CD8-positive, alpha-beta memory T cell (primary cell): ENCODE data around the gene TRPM8. TPM values are rescaled to one million over a fixed set of nuclear protein-coding genes. Genes with fewer than 3 reads are reported as not detected.

ENCODE experiments used
- CTCF ChIA-PET: fragments of 350-600 bp; sonication (Branson Sonifier 250); formaldehyde crosslinking; loops from one replicate; lab custom pipeline; 2021; ENCODE audit warnings: antibody characterized with exemption; lab: Charles Lee
- POLR2A ChIA-PET: fragments of 350-600 bp; sonication (Branson Sonifier 250); formaldehyde crosslinking; loops from one replicate; lab custom pipeline; 2021; ENCODE audit warnings: antibody characterized with exemption; lab: Charles Lee
- DNase-seq, 5 donors: peaks; one replicate each; pipeline versions ENCODE4 v3.0.0 to v3.0.0-alpha.2; 2020 to 2022; ENCODE audit warnings: mixed read lengths in 1 of 5
- H3K27ac ChIP-seq: one replicate; pipeline ENCODE4 v1.7.0; 2013; ENCODE audit warnings: low read depth, mild to moderate bottlenecking, low read length, moderate library complexity
- H3K27me3 ChIP-seq: 2 replicates; pipeline ENCODE4 v1.7.0; 2013; ENCODE audit warnings: low read length, mild to moderate bottlenecking; ENCODE audit not compliant: insufficient read depth, poor library complexity, severe bottlenecking
- H3K36me3 ChIP-seq: 2 replicates; pipeline ENCODE4 v1.7.0; 2013; ENCODE audit warnings: mild to moderate bottlenecking, low read length, moderate library complexity; ENCODE audit not compliant: insufficient read depth
- H3K4me1 ChIP-seq: 2 replicates; pipeline ENCODE4 v1.7.0; 2013; ENCODE audit warnings: mild to moderate bottlenecking, low read length, moderate library complexity; ENCODE audit not compliant: insufficient read depth
- H3K4me3 ChIP-seq: 2 replicates; pipeline ENCODE4 v1.7.0; 2013; ENCODE audit warnings: mild to moderate bottlenecking, low read length
- H3K9me3 ChIP-seq: 2 replicates; pipeline ENCODE4 v1.7.0; 2013; ENCODE audit warnings: mild to moderate bottlenecking, low read length
- H3K27ac Mint-ChIP-seq, 8 donors: one replicate each; pipeline ENCODE4 v1.8.0; 2020 to 2021; ENCODE audit warnings: mixed read lengths in 8 of 8, mild to moderate bottlenecking in 6 of 8, inconsistent platforms in 3 of 8, moderate library complexity in 3 of 8
- H3K27me3 Mint-ChIP-seq, 2 donors: one replicate each; pipeline ENCODE4 v1.8.0; 2020 to 2021; ENCODE audit warnings: mixed read lengths in 2 of 2, mild to moderate bottlenecking in 1 of 2, moderate library complexity in 1 of 2
- H3K36me3 Mint-ChIP-seq, 3 donors: one replicate each; pipeline ENCODE4 v1.8.0; 2020 to 2021; ENCODE audit warnings: mixed read lengths in 3 of 3, inconsistent platforms in 1 of 3, mild to moderate bottlenecking in 1 of 3
- H3K4me1 Mint-ChIP-seq, 3 donors: one replicate each; pipeline ENCODE4 v1.8.0; 2020 to 2021; ENCODE audit warnings: mixed read lengths in 3 of 3, inconsistent platforms in 1 of 3, mild to moderate bottlenecking in 1 of 3
- H3K4me3 Mint-ChIP-seq, 7 donors: one replicate each; pipeline ENCODE4 v1.8.0; 2020 to 2021; ENCODE audit warnings: mixed read lengths in 7 of 7, mild to moderate bottlenecking in 6 of 7, moderate library complexity in 4 of 7, inconsistent platforms in 2 of 7
- H3K9me3 Mint-ChIP-seq, 5 donors: one replicate each; pipeline ENCODE4 v1.8.0; 2020 to 2022; ENCODE audit warnings: mixed read lengths in 5 of 5, mild to moderate bottlenecking in 3 of 5, moderate library complexity in 2 of 5, inconsistent platforms in 1 of 5
- polyA plus RNA-seq: library from polyadenylated mRNA; unstranded; fragments of 300-500 nt; fragmentation: Illumina TruSeq; gene quantifications from one replicate; pipeline ENCODE4 v1.2.3, GENCODE V29; 2021
- total RNA-seq, 2 experiments: library from RNA; stranded (reverse); gene quantifications; one replicate each; pipeline ENCODE4 v1.2.3, GENCODE V29; 2021

TRPM8 gene
- total and polyA plus RNA-seq, 3 experiments from 2014 or later, result not detected

GRCh38 chr2:234025891-234026401 is 108.8 kb downstream of the TRPM8 start:
- Mint-ChIP-seq H3K27ac (peak overlapping the region; percentile 79 to 97 (median 89)), H3K36me3 (peaks cover 1 to 34% (median 7%) of the 10 kb centered on the region in 3 donors), H3K4me1 (peaks cover 64 to 89% (median 66%) of the 10 kb centered on the region in 3 donors), H3K9me3 (peaks cover 0 to 11% (median 4%) of the 10 kb centered on the region in 5 donors), H3K4me3 (peak overlapping the region; percentile 67 to 90 (median 83)), H3K27me3 (no peaks in the 10 kb centered on the region)
- Histone ChIP-seq H3K4me1 (peaks cover 47% of the 10 kb centered on the region), H3K27ac (peak overlapping the region; percentile 21), H3K27me3 (no peaks in the 10 kb centered on the region), H3K36me3 (no peaks in the 10 kb centered on the region), H3K4me3 (peak overlapping the region; percentile 72), H3K9me3 (no peaks in the 10 kb centered on the region)
- ChIA-PET CTCF (interaction anchor here (1.3 to 1.4 kb wide), 2 partner anchors 18 to 472 kb away, joined by 3 read pairs; no protein-coding TSS in a partner anchor), POLR2A (no interaction called here)
- no peak for DNase-seq

DNA sequence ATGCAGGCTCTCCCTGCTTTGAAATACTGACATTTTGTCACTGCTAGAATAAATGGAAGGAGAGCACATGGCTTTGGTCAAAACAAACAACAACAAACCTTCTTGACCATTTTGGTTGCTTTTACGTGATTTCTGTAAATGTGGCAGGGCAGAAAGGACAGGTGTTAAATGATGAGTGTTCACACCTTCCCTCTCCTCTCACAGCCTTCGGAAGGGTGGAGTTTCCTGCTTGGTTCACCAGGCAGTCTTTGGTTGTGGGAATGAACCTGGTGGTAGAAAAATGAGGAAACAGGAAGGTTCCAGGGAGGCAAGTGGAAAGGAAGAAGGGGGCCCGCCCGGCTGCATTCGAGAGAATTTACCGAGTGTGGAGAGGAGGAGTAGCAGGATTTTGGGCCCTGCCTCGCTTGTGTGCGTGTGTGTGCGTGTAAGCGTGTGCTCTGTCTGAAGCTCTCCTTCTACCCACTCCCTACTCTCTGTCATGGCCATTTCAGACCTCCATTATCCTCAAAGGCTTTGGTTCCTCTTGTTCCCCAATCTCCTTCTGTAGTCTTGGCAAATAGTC is 109.6 kb downstream of the TRPM8 start:
- no peaks in the 10 kb centered on the region for H3K36me3 ChIP-seq
- no peaks in the 10 kb centered on the region for H3K27me3 ChIP-seq
- peaks cover 1 to 31% (median 10%) of the 10 kb centered on the region in 3 donors for H3K36me3 Mint-ChIP-seq
- H3K9me3 ChIP-seq, result no peaks in the 10 kb centered on the region
- no peaks in the 10 kb centered on the region for H3K27me3 Mint-ChIP-seq
- H3K4me1 Mint-ChIP-seq, result peaks cover 73 to 95% (median 73%) of the 10 kb centered on the region in 3 donors
- H3K4me1 ChIP-seq, result peaks cover 55% of the 10 kb centered on the region
- H3K4me3 Mint-ChIP-seq, result peak overlapping the region; percentile 52 to 87 (median 70)
- POLR2A ChIA-PET, result no interaction called here
- peak overlapping the region; percentile 72 to 95 (median 87) for H3K27ac Mint-ChIP-seq
- peaks cover 0 to 12% (median 4%) of the 10 kb centered on the region in 5 donors for H3K9me3 Mint-ChIP-seq
- no peak overlapping the region for H3K4me3 ChIP-seq
- no peak overlapping the region for H3K27ac ChIP-seq
- CTCF ChIA-PET, result interaction anchor here (1.3 to 1.4 kb wide), 2 partner anchors 19 to 109 kb away, joined by 3 read pairs; no protein-coding TSS in a partner anchor
- peak in 1 of 5 donors; percentile 38 for DNase-seq

- Mint-ChIP-seq H3K36me3 (peaks cover 4 to 28% (median 6%) of the 10 kb centered on the region in 3 donors), H3K4me1 (peaks cover 79 to 96% (median 81%) of the 10 kb centered on the region in 3 donors), H3K27me3 (no peaks in the 10 kb centered on the region), H3K4me3 (peak overlapping the region; percentile 52 to 87 (median 70)), H3K9me3 (peaks cover 0 to 14% (median 6%) of the 10 kb centered on the region in 5 donors), H3K27ac (peak overlapping the region; percentile 72 to 95 (median 87))
- Histone ChIP-seq H3K4me1 (peaks cover 63% of the 10 kb centered on the region), H3K4me3 (no peak overlapping the region), H3K27me3 (no peaks in the 10 kb centered on the region), H3K36me3 (no peaks in the 10 kb centered on the region), H3K27ac (no peak overlapping the region), H3K9me3 (no peaks in the 10 kb centered on the region)
- DNase-seq, result no peak
- POLR2A ChIA-PET, result interaction anchor here (0.7 kb wide), 1 partner anchor 75 kb away, joined by 4 read pairs; no protein-coding TSS in a partner anchor
- CTCF ChIA-PET, result interaction anchor here (1.4 to 1.9 kb wide), 2 partner anchors 108 to 518 kb away, joined by 3 to 6 read pairs; no protein-coding TSS in a partner anchor
Observed at GRCh38 chr2:234027641-234028040, 110.5 kb downstream of the TRPM8 start.

- no peaks in the 10 kb centered on the region for H3K27me3 Mint-ChIP-seq
- peak overlapping the region in 1 of 7 donors; percentile 21 for H3K4me3 Mint-ChIP-seq
- no peak for DNase-seq
- H3K9me3 ChIP-seq, result peaks cover 9% of the 10 kb centered on the region
- POLR2A ChIA-PET, result no interaction called here
- H3K27ac Mint-ChIP-seq, result peak overlapping the region in 5 of 8 donors; percentile 2 to 76 (median 52)
- H3K36me3 Mint-ChIP-seq, result peaks cover 8 to 32% (median 8%) of the 10 kb centered on the region in 3 donors
- peaks cover 73% of the 10 kb centered on the region for H3K4me1 ChIP-seq
- CTCF ChIA-PET, result interaction anchor here (1.1 to 1.9 kb wide), 2 partner anchors 14 to 516 kb away, joined by 3 to 6 read pairs; no protein-coding TSS in a partner anchor
- no peaks in the 10 kb centered on the region for H3K36me3 ChIP-seq
- no peak overlapping the region for H3K27ac ChIP-seq
- peaks cover 12 to 27% (median 13%) of the 10 kb centered on the region in 5 donors for H3K9me3 Mint-ChIP-seq
- H3K27me3 ChIP-seq, result no peaks in the 10 kb centered on the region
- no peak overlapping the region for H3K4me3 ChIP-seq
- peaks cover 83 to 96% (median 87%) of the 10 kb centered on the region in 3 donors for H3K4me1 Mint-ChIP-seq
Observed at GRCh38 chr2:234029150-234029733, 112.1 kb downstream of the TRPM8 start.

GRCh38 chr2:234031207-234031606 is 114.0 kb downstream of the TRPM8 start:
- Histone ChIP-seq H3K27me3 (no peaks in the 10 kb centered on the region), H3K27ac (no peak overlapping the region), H3K36me3 (no peaks in the 10 kb centered on the region), H3K9me3 (peaks cover 11% of the 10 kb centered on the region), H3K4me1 (peaks cover 57% of the 10 kb centered on the region), H3K4me3 (peak overlapping the region; percentile 6)
- Mint-ChIP-seq H3K36me3 (peaks cover 8 to 41% (median 8%) of the 10 kb centered on the region in 3 donors), H3K4me1 (peaks cover 70 to 79% (median 74%) of the 10 kb centered on the region in 3 donors), H3K27ac (peak overlapping the region in 5 of 8 donors; percentile 5 to 86 (median 67)), H3K9me3 (peaks cover 14 to 35% (median 20%) of the 10 kb centered on the region in 5 donors), H3K4me3 (peak overlapping the region in 6 of 7 donors; percentile 28 to 69 (median 36)), H3K27me3 (no peaks in the 10 kb centered on the region)
- ChIA-PET CTCF (interaction anchor here (1.4 kb wide), 1 partner anchor 23 kb away, joined by 3 read pairs; no protein-coding TSS in a partner anchor), POLR2A (no interaction called here)
- no peak for DNase-seq

DNA sequence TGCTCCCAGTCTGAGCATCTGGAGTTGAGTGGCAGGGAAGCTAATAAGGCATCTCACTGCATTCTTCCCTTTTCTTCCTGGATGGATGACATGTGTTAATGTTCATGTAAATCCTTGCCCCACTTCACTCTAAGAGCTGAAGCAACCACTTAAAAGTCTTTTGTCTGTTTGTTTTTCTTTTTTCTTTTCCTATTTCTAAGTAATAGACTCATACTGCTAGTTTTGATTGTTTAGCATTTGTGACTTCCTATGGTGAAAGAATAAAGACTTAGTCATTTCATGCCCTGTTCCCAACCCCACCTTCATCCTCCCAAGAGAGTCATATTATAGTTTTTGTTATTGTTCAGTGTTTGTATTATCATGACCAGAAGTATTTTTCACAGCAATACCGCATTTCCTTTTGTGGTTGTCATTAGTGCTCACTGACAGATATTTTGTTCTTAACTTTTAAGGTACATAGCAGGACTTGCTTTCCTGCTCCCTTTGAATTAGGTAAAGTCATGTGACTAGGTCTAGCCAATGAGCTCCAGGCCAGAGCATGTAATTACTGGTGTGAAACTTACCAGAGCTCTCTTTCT is 115.2 kb downstream of the TRPM8 start:
- Mint-ChIP-seq H3K4me3 (peak overlapping the region; percentile 0 to 53 (median 24)), H3K9me3 (peaks cover 19 to 47% (median 31%) of the 10 kb centered on the region in 5 donors), H3K27ac (peak overlapping the region; percentile 31 to 87 (median 70)), H3K4me1 (peaks cover 59 to 68% (median 62%) of the 10 kb centered on the region in 3 donors), H3K36me3 (peaks cover 8 to 52% (median 8%) of the 10 kb centered on the region in 3 donors), H3K27me3 (no peaks in the 10 kb centered on the region)
- no peak overlapping the region for H3K4me3 ChIP-seq
- CTCF ChIA-PET, result interaction anchor here (0.7 kb wide), 1 partner anchor 9 kb away, joined by 3 read pairs; no protein-coding TSS in a partner anchor
- H3K9me3 ChIP-seq, result peaks cover 11% of the 10 kb centered on the region
- H3K4me1 ChIP-seq, result peaks cover 46% of the 10 kb centered on the region
- POLR2A ChIA-PET, result interaction anchor here (0.6 to 1.0 kb wide), 2 partner anchors 30 to 105 kb away, joined by 4 to 5 read pairs; no protein-coding TSS in a partner anchor
- H3K27ac ChIP-seq, result no peak overlapping the region
- H3K27me3 ChIP-seq, result no peaks in the 10 kb centered on the region
- no peaks in the 10 kb centered on the region for H3K36me3 ChIP-seq
- peak in 4 of 5 donors; percentile 30 to 85 (median 52) for DNase-seq

- Histone ChIP-seq H3K4me1 (peaks cover 38% of the 10 kb centered on the region), H3K4me3 (no peak overlapping the region), H3K27me3 (no peaks in the 10 kb centered on the region), H3K36me3 (no peaks in the 10 kb centered on the region), H3K9me3 (peaks cover 11% of the 10 kb centered on the region), H3K27ac (no peak overlapping the region)
- peaks cover 8 to 58% (median 8%) of the 10 kb centered on the region in 3 donors for H3K36me3 Mint-ChIP-seq
- peak overlapping the region in 4 of 8 donors; percentile 49 to 86 (median 74) for H3K27ac Mint-ChIP-seq
- peaks cover 53 to 60% (median 56%) of the 10 kb centered on the region in 3 donors for H3K4me1 Mint-ChIP-seq
- ChIA-PET CTCF (interaction anchor here (1.2 kb wide), 2 partner anchors 103 to 468 kb away, joined by 3 read pairs; no protein-coding TSS in a partner anchor), POLR2A (interaction anchor here (0.6 to 1.0 kb wide), 3 partner anchors 29 to 190 kb away, joined by 3 to 5 read pairs (median 4); no protein-coding TSS in a partner anchor)
- H3K9me3 Mint-ChIP-seq, result peaks cover 22 to 53% (median 34%) of the 10 kb centered on the region in 5 donors
- DNase-seq, result no peak
- H3K4me3 Mint-ChIP-seq, result no peak overlapping the region
- no peaks in the 10 kb centered on the region for H3K27me3 Mint-ChIP-seq
Observed at GRCh38 chr2:234033174-234033573, 116.0 kb downstream of the TRPM8 start.
